ENCODE data around the gene ACTC1.

The ACTC1 gene

DNA sequence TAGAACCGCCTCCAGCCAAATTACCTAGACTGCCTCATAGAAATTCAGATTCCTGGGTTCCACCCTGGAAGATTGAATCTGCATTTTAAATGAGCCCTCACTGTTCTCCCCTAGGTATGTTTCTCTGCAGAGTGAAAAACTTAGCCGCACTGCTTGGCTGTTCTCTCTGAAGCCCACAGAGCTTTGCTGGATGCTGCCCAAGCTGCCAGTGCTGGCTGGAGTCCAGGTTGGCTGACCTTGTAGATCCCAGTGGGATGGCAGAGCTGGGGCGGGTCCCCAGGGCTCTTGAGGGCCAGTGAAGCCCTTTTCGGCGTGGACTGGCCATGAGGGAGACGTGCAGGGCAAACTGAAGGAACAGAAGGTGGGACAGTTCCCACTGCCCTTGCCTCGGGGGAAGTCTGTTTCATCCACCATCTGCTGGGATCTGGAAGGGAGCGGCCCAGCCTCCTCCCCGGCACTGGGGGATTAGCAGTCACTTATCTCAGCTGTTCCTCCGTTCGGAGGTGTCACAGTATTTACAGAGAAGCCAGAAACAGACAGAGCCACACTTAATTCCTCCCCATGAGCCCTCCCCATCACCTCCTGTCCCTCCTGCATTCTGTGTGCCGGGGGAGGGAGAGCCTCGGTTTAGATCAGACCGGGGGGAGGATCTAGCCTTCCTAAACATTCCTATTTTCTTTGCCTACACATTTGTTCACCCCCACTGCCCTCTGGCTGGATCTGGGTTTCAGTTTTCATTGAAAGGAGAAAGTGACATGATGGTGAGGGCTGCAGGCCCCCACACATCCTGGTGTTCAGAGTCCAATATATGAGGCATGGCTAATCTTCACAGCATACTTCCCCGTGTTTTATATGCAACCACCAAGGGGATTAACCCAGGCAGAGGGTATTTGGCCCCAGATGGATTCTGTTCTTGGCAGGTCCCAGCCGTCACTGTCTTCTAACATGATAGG lies 4.1 kb upstream of the ACTC1 start:
- no peak for DNase-seq (ENCODE audit: low spot score)

DNA sequence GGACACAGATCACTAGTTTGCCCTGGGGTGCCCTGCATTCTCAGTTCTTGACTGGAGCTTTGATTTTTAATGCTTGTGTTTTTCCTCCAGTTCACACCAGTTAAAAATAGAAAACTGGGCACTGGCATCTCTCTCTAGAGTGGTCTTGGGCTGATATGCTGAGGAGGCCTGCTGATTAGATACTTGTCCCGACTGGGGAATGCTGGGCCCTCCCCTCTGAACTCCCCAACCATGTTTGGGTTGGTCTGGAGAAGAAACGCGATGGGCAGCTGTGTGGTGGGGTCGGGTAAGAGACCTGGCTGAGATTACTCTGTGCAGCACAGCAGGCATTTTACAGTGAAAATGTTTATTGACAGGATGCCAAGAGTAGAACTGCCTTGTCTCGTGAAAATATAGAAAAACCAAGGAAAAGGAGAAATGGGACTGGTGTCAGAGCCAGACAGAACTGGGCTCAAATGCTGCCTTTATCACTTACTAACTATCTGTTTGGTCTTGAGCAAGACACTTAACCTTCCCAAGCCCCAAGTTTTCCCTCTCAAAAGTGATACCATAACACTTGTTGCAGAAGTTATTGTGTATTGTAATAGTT lies 1.6 kb upstream of the ACTC1 start:
- DNase-seq (ENCODE audit: low spot score) = no peak

DNA sequence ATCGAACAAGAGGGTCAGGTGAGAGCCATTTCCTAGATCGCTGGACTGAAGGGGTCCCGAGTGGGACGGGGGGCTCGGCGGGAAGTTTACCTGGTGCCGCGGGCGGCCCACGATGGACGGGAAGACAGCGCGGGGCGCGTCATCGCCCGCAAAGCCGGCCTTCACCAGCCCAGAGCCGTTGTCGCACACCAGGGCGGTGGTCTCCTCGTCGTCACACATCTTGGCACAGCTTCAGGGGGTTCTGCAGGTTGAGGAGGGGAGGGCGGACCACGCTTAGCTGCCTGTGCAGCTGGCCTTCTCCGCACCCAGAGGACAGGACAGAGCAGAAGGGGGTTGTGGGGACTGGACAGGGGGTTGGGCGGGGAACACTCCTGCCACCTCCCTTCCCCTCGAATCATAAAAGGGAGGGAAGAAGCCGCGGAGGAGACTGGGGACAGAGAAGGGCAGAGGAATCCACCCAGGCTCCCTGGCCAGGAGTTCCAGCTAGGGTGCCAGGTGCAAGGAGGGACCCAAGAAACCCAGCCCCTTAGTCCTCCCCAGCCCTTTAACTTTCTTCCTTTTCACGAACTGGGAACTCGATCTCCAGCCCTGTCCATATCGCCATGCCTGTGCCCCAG lies 651 bp downstream of the ACTC1 start:
- no peak for DNase-seq (ENCODE audit: low spot score)

GRCh38 chr15:34793901-34794300 lies 1.4 kb downstream of the ACTC1 start:
- DNase-seq (ENCODE audit: low spot score) = no peak

DNA sequence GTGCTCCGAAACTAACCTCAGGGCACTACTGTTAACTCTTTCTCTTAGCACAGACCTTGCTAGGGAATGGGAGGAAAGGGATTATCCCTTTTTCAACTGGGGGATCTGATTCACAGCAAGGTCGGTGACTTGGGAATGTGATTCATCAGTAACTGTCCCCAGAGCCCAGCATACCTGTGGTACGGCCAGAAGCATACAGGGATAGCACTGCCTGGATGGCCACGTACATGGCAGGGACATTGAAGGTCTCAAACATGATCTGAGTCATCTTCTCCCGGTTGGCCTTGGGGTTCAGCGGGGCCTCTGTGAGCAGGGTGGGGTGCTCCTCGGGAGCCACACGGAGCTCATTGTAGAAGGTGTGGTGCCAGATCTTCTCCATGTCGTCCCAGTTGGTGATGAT lies 2.3 kb downstream of the ACTC1 start:
- no peak for DNase-seq (ENCODE audit: low spot score)

GRCh38 chr15:34791701-34792100 lies 3.6 kb downstream of the ACTC1 start:
- no peak for DNase-seq (ENCODE audit: low spot score)

DNA sequence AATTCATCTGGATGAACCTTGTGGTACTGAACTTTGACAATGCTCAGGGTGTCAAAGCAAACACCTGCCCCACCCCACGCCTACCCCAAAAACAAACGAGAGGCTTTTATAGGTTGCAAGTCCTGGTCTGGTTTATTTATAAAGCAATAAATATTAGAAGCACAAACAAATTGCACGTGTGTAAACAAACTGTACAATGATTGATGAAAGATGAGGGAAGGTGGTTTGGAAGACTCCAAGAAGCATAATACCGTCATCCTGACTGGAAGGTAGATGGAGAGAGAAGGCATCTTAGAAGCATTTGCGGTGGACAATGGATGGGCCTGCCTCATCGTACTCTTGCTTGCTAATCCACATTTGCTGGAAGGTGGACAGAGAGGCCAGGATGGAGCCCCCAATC lies 5.2 kb downstream of the ACTC1 start:
- no peak for DNase-seq (ENCODE audit: low spot score)

GRCh38 chr15:34789326-34789725 lies 6.0 kb downstream of the ACTC1 start:
- no peak for DNase-seq (ENCODE audit: low spot score)

DNA sequence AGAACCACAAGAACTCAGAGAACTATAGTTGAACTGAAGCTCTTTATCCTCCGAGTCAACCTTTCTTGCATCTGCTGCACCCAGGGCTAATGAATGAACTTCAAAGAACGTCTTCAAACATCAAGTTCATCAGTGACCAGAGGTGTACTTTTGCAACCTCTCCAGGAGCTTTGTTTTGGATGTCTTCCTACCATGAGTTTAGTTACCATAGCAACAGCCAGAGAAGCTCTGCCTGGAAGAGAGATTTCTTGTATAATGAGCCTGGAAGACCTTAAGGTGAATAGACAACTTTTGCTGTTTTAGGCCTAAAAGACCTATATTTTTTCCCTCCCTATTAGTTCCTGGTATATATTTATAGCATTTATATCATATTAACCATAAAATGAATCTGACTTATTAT lies 9.1 kb downstream of the ACTC1 start:
- DNase-seq (ENCODE audit: low spot score) = no peak

DNA sequence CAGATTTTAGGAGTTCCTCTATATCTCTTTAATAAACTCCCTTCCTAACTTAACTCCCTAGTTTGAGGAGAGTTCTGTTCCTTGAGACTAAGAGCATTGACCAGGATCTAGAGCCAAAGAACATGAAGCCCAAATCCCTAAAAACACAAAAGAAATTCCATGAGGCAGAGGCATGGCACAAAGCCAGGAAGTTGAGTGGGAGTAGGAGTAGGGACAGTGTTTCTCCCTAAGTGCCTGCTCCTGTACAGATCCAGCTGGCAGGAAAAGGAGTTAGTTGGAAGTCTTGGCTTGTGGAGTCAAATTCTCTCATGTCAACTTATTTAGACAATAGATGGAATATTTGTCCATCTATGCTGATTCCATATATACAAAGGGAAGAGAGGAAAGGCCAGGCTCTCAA lies 11.4 kb downstream of the ACTC1 start:
- DNase-seq (ENCODE audit: low spot score) = no peak

- DNase-seq (ENCODE audit: low spot score) = no peak
These were observed 11.9 kb downstream of the ACTC1 start for GRCh38 chr15:34783431-34783830.

GRCh38 chr15:34782901-34783300 lies 12.4 kb downstream of the ACTC1 start:
- DNase-seq (ENCODE audit: low spot score) = no peak

GRCh38 chr15:34780725-34781124 lies 14.6 kb downstream of the ACTC1 start:
- no peak for DNase-seq (ENCODE audit: low spot score)

GRCh38 chr15:34776606-34777105 lies 18.7 kb downstream of the ACTC1 start:
- no peak for DNase-seq (ENCODE audit: low spot score)

DNA sequence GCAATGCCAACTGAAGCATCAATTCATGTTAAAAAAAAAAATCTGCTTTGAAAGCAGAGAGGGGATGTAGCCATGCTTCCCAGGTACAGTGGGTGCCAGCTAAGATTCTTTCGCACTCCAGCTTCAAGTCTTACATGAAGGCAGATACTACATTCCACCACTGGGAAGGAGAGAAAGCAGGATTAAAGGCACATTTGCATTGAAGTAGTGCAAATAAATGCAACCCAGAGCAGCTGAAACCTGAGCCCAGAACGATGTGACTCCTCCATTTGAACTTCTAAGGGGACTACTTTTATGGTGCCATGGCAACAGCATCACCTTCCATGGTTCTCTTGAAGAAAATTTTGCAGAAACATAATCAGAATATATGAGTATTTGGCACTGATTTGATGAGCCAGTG lies 21.4 kb downstream of the ACTC1 start:
- no peak for DNase-seq (ENCODE audit: low spot score)

DNA sequence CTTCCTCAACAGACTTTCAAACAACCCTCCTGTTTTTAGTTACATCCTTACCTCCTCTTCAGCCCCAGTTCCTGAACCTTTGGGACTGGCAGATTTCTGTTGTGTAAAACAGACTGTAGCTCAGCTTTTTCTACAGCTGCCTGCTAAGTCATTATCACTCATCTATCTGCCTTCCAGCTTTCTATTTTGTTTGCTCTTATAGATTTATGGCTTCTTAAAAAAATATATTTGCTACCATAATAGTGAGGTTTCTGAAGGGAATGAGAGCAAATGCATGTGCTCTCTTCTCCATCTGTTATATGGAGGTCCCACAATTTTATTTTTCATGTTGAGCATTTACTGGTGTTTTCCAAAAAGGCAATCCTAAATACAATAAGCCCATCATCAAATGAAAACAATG lies 22.3 kb downstream of the ACTC1 start:
- no peak for DNase-seq (ENCODE audit: low spot score)

DNA sequence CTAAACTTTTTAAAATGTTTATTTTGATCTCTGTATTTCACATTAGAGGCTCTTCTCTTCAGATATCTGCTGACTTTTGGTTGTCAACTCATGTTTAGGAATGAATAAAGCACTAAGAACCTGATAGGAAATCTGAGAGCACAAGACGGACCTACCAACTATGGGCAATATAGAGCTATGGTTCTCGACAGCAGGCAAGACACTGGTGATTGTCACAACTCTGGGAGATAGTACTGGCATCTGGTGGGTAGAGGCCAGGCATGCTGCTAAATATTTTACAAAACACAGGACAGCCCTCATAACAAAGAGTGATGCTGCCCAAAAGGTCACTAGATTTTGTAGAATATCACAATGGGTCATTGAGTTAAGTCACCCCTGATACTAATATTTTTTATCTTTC lies 23.0 kb downstream of the ACTC1 start:
- no peak for DNase-seq (ENCODE audit: low spot score)

- no peak for DNase-seq (ENCODE audit: low spot score)
These were observed 25.6 kb downstream of the ACTC1 start for GRCh38 chr15:34769711-34770110.

DNA sequence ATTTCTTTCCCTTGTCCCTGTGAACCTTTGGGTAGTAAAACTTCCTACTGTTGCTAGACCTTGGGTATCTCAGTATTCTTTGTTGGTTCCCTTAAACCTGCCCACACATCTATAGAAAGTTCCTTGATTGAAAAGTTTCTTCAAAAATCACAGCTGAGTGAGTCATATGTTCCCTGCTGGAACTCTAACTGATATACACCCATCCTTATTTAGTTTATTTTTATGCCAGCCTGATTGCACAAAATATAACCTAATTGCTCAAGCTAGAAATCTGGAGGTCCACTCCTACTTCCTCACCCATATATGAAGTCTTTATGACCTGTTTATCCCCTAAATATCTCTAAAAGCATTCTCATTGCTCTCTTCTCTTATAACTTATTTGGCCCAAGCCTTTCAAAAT lies 26.8 kb downstream of the ACTC1 start:
- DNase-seq (ENCODE audit: low spot score) = no peak

DNA sequence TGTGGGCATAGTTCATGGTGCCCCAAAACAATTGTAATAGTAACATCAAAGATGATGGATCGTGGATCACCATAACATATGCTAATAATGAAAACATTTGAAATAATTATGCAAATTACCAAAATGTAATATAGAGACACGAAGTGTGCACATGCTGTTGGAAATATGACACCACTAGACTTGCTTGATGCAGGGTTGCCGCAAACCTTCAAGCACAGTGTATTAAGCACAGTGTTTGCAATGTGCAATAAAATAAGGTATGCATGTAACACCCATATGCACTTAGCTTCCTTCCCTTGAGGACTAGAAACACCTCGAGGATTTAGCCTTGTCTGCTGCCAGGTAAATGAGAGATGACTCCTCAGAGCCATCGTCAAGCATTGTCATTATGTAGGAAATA lies 29.6 kb downstream of the ACTC1 start:
- no peak for DNase-seq (ENCODE audit: low spot score)

DNA sequence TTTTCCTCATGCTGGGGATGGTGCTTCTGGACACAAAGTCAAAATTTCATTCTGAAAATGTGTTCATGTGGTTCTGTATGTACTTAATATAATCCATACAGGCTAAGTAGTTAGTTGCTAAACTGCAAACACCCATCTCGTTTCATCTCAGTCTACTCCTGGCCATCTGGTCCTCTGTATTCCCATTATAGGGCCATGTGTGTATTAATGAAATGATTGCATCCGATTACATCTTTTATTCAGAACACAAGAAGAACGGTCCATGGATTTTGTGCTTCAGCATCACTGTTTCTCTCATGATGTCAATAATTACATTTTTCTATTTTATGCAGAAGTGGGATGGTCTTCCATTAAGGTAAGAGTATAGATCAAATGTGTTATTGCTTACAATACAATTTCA lies 34.4 kb downstream of the ACTC1 start:
- no peak for DNase-seq (ENCODE audit: low spot score)

DNA sequence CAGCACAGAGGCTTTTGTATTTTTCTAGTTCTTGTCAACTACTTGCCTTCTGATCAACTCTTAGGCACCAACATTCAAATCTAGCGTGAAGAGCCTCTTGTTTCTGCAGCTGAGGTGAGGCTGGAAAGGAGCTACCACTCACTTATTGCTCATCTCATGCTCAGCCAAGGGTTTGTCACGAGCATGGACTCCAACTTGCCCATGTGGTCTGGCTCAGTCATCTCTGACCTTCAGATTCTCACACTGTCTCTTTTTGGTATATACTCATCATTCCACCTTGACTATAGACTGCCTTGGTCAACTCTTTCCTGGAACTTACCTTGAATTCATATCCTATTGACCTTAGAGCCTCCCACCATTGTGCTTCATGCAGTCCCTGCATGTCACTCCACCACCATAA lies 35.4 kb downstream of the ACTC1 start:
- no peak for DNase-seq (ENCODE audit: low spot score)

- DNase-seq (ENCODE audit: low spot score) = no peak
These were observed 36.0 kb downstream of the ACTC1 start for GRCh38 chr15:34759347-34759746.
